ENCODE results near the gene C14orf132.

C14orf132 gene

DNA sequence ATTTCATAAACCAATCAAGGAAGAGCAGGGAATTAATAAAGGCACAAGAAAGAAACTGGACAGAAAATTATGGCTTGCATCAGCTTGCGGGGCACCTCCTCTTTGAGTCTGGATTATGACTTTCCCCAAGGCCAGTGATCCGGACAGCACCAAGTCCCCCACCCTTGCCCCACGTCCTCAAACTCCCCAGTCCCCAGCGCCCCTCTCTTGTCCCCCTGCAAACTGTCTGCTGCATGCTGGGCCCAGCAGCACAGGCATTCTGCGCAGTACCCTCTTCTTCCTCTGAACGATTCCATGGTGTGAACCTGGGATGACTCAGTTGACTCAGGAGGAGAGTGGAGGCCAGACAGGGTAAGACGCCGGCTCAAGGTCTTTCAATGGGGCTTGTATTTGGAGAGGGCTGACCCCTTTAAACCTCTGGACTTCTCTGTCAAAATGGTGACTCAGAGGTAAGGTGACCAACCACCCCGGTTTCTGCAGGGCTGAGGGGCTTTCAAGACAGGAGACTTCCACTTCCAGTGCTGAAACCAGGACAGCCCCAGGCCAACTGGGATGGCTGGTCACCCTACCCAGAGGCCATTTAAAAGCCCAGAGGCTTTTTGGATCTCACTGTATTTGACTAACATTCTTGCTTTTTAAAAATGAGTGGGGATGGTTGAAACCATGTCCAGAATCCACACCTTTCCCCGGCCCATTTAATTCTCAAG, 13.5 kb downstream of the C14orf132 start:
- Histone ChIP-seq H3K79me2 (ENCODE audit: insufficient read depth, low read length) (no peaks in the 10 kb centered on the region), H3K4me3 (ENCODE audit: low read length, poor library complexity, severe bottlenecking) (no peak overlapping the region), H3K9ac (ENCODE audit: low read depth, low read length, poor library complexity, severe bottlenecking) (no peak overlapping the region), H3K4me1 (ENCODE audit: insufficient read depth, low read length, poor library complexity, severe bottlenecking) (no peaks in the 10 kb centered on the region), H3K4me2 (ENCODE audit: low read depth, low read length, poor library complexity, severe bottlenecking) (no peak overlapping the region), H3K36me3 (ENCODE audit: insufficient read depth, low read length) (no peaks in the 10 kb centered on the region), H4K20me1 (ENCODE audit: insufficient read depth, low read length, poor library complexity, severe bottlenecking) (no peaks in the 10 kb centered on the region), H3K9me2 (replicated peaks; ENCODE audit: low read depth, low read length) (no peaks in the 10 kb centered on the region), H3K9me3 (ENCODE audit: insufficient read depth, low read depth, low read length) (no peaks in the 10 kb centered on the region), H3F3A (ENCODE audit: low read depth) (no peaks in the 10 kb centered on the region), H3K27me3 (ENCODE audit: insufficient read depth, low read length, poor library complexity, severe bottlenecking) (no peaks in the 10 kb centered on the region), H2AFZ (ENCODE audit: low read length) (no peak overlapping the region)
- TF ChIP-seq EZH2phosphoT487 (IDR thresholded peaks at IDR 0.05; ENCODE audit: borderline replicate concordance) (no peak), CTCF (conservative IDR thresholded peaks at IDR 0.05; ENCODE audit: low read length) (no peak)

DNA sequence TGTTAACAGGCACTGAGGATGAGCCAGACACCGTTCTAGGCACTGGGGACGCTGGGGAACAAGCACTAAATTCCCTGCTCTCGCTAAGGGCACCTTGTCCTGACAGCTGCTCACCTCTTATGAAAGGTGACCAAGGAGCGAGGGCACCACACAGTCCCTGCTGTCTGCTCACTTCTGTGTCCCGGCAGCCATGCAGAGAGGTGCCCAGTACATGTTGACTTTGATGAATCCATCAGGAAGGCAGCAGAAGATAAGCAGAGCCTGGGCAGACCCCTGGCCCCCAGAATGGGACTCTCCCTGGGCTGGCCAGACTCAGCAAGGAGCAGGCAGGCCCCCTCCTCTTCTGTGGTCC, 14.1 kb downstream of the C14orf132 start:
- H3K9ac ChIP-seq (ENCODE audit: low read depth, low read length, poor library complexity, severe bottlenecking) = no peak overlapping the region
- H3F3A ChIP-seq (ENCODE audit: low read depth) = no peaks in the 10 kb centered on the region
- H3K79me2 ChIP-seq (ENCODE audit: insufficient read depth, low read length) = no peaks in the 10 kb centered on the region
- no peaks in the 10 kb centered on the region for H3K36me3 ChIP-seq (ENCODE audit: insufficient read depth, low read length)
- H3K9me3 ChIP-seq (ENCODE audit: insufficient read depth, low read depth, low read length) = no peaks in the 10 kb centered on the region
- no peaks in the 10 kb centered on the region for H3K27me3 ChIP-seq (ENCODE audit: insufficient read depth, low read length, poor library complexity, severe bottlenecking)
- H2AFZ ChIP-seq (ENCODE audit: low read length) = no peak overlapping the region
- TF ChIP-seq EZH2phosphoT487 (IDR thresholded peaks at IDR 0.05; ENCODE audit: borderline replicate concordance) (no peak), CTCF (conservative IDR thresholded peaks at IDR 0.05; ENCODE audit: low read length) (no peak)
- H4K20me1 ChIP-seq (ENCODE audit: insufficient read depth, low read length, poor library complexity, severe bottlenecking) = no peaks in the 10 kb centered on the region
- no peaks in the 10 kb centered on the region for H3K9me2 ChIP-seq (replicated peaks; ENCODE audit: low read depth, low read length)
- no peaks in the 10 kb centered on the region for H3K4me1 ChIP-seq (ENCODE audit: insufficient read depth, low read length, poor library complexity, severe bottlenecking)
- H3K4me3 ChIP-seq (ENCODE audit: low read length, poor library complexity, severe bottlenecking) = no peak overlapping the region
- H3K4me2 ChIP-seq (ENCODE audit: low read depth, low read length, poor library complexity, severe bottlenecking) = no peak overlapping the region

DNA sequence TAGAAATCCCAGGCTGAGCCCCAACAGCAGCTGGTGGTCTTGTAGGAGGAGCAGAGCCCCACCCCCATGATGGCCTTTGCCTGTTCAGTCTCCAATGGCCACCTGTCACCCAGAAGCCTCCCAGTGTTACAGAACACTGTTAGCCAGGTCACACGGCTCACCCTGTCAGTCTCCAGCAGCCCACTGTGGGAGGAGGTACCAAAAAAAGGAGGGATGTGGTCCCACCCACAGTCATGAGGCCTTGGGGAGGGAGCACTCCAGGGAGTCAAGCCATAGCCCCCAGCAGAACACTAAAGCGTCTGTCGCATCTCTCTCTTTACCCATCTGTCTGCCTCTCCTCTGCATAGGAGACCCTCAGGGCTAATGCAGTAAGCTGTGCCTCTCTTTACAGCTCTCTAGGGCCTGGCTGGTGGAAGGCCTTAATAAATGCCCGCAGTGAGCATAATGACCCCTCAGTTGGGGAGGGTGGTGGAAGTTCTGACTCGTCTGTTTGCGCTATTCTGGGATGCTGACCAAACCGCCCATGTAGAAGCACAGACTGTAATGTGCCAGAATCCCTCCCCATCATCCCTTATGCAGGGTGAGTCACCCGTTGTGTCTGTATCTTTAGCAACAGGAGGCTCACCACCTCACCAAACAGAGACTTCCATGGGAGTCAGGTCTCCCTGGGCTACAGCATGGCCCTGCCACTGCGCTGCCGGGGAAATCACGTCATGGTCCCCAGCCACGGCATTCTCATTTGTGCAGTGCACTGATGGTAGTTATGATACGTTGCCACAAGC, 14.6 kb downstream of the C14orf132 start:
- TF ChIP-seq EZH2phosphoT487 (IDR thresholded peaks at IDR 0.05; ENCODE audit: borderline replicate concordance) = no peak
- no peak for TF ChIP-seq CTCF (conservative IDR thresholded peaks at IDR 0.05; ENCODE audit: low read length)
- Histone ChIP-seq H3K79me2 (ENCODE audit: insufficient read depth, low read length) (no peaks in the 10 kb centered on the region), H3K4me1 (ENCODE audit: insufficient read depth, low read length, poor library complexity, severe bottlenecking) (no peaks in the 10 kb centered on the region), H3F3A (ENCODE audit: low read depth) (no peaks in the 10 kb centered on the region), H3K27me3 (ENCODE audit: insufficient read depth, low read length, poor library complexity, severe bottlenecking) (no peaks in the 10 kb centered on the region), H3K9ac (ENCODE audit: low read depth, low read length, poor library complexity, severe bottlenecking) (no peak overlapping the region), H3K4me2 (ENCODE audit: low read depth, low read length, poor library complexity, severe bottlenecking) (no peak overlapping the region), H3K9me3 (ENCODE audit: insufficient read depth, low read depth, low read length) (no peaks in the 10 kb centered on the region), H3K9me2 (replicated peaks; ENCODE audit: low read depth, low read length) (no peaks in the 10 kb centered on the region), H3K4me3 (ENCODE audit: low read length, poor library complexity, severe bottlenecking) (no peak overlapping the region), H3K36me3 (ENCODE audit: insufficient read depth, low read length) (no peaks in the 10 kb centered on the region), H2AFZ (ENCODE audit: low read length) (no peak overlapping the region), H4K20me1 (ENCODE audit: insufficient read depth, low read length, poor library complexity, severe bottlenecking) (no peaks in the 10 kb centered on the region)
